ENCODE data around the gene CIAO2A.
A peak's percentile ranks its signal among the peaks of the same experiment; 100 is the strongest.

- peak; percentile 96 for TF ChIP-seq TAF1 (IDR thresholded peaks at IDR 0.05; ENCODE audit: borderline replicate concordance, insufficient read depth, low read length)
- peak; percentile 90; the same call in 1 of the 2 replicates for TF ChIP-seq POLR2AphosphoS5 (IDR thresholded peaks at IDR 0.05; ENCODE audit: low read depth, low read length)
Observed at GRCh38 chr15:64095795-64096667, 2.4 kb upstream of the CIAO2A start, which contains the start of gene SNX1.

All from PFSK-1 (cell line).